A549 treated with AZD9567 at 1 μM for 4 hours (cell line): Measurements from ENCODE around the gene ZSCAN21. TPM values are rescaled to one million over a fixed set of nuclear protein-coding genes. Genes with fewer than 3 reads are reported as not detected.

ENCODE experiments used
- total RNA-seq: library from RNA; stranded (reverse); fragments of 200-300 nt; extraction: Qiagen RNA extraction; gene quantifications from 5 replicates; pipeline ENCODE4 v1.2.3, GENCODE V29; 2022; ENCODE audit not compliant: insufficient read depth

ZSCAN21 gene
- total RNA-seq = 10.7 to 14.3 TPM (median 11.3 TPM) in 5 replicates

DNA sequence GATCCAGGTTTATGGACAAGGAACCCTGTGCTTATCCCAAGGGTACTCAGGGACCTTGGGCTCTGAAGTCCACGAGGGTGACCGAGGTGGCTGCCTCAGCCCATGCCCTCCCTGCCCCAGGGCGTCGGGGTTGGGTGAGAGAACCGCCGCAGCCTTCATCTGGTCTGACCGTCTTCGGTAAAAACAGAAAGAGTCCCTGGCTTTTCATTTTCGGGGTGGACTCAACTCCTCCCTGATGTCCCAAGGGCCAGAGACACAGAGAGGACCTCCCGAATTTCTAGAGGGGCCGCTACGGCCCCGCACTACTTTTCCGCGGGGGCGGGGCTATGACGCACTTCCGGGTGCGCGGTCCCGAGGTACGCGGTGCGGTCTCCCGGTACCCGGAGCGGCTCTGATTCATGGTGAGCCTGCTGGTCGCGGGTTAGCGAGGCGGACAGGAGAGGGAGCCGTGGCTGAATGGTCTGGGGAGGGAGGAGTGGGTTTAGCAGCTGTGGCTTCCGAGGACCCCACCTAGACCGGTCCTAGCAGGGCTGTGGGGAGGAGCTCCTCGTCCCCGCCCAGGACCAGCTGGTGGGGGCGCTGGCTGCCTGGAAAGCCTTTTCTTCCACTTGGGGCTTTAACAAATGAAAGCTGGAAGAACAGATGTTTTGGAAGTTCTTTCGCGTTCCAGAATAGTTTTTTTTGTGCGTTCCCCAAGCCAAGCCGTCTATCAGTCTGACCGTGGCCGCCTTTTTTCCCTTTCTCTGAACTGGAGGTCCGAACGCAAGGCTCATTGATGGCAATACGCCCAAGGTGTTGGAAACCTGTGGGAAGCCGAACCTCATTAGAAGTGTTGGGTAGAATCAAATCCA is at the start of gene ZSCAN21:
Gene ZSCAN21 (plus strand): TSS at position 334 of the 851 bp plus-strand sequence. CDS start 7,233 bp downstream, outside the sequence.

GRCh38 chr7:100015232-100016214 is 34.1 kb upstream of the ZSCAN21 start, which contains the start of gene ZKSCAN1:
TSS of gene ZKSCAN1 (plus strand) at chr7:100015596. CDS start at chr7:100023507, 7,911 bp downstream.

GRCh38 chr7:100081535-100082102 is 32.0 kb downstream of the ZSCAN21 start, which contains the start of gene ZNF3:
TSS of gene ZNF3 (minus strand) at chr7:100081723. CDS start at chr7:100077357, 4,366 bp downstream.

GRCh38 chr7:100088621-100089457 is 39.3 kb downstream of the ZSCAN21 start, which contains the start of gene COPS6:
TSS of gene COPS6 (plus strand) at chr7:100088969. CDS start at chr7:100088991, 22 bp downstream.

GRCh38 chr7:100101016-100101862 is 51.7 kb downstream of the ZSCAN21 start, which contains the start of the genes AP4M1 and MCM7:
TSS of gene AP4M1 (plus strand) at chr7:100101643. CDS start at chr7:100101715, 72 bp downstream.
TSS of gene MCM7 (minus strand) at chr7:100101397. CDS start at chr7:100101294, 103 bp downstream.

Other genes starting within 250 kb of the ZSCAN21 start
- gene CYP3A43, start 221.8 kb upstream of the ZSCAN21 start, total RNA-seq = not detected in 5 replicates
- not detected in 5 replicates for gene OR2AE1, start 172.7 kb upstream of the ZSCAN21 start, total RNA-seq
- 27.8 to 37.9 TPM (median 28.1 TPM) in 5 replicates for gene TRIM4, start 130.2 kb upstream of the ZSCAN21 start, total RNA-seq
- gene GJC3, start 120.2 kb upstream of the ZSCAN21 start, total RNA-seq = 0.07 to 0.21 TPM in 2 of 5 replicates, not detected in the others
- gene AZGP1, start 73.7 kb upstream of the ZSCAN21 start, total RNA-seq = 0.13 TPM in 1 of 5 replicates, not detected in the others
- gene ZKSCAN1, start 34.2 kb upstream of the ZSCAN21 start, total RNA-seq = 7.8 to 11.5 TPM (median 10.7 TPM) in 5 replicates
- gene ZNF3, start 31.9 kb downstream of the ZSCAN21 start, total RNA-seq = 16.9 to 20.0 TPM (median 19.1 TPM) in 5 replicates
- gene COPS6, start 39.2 kb downstream of the ZSCAN21 start, total RNA-seq = 166 to 186 TPM (median 175 TPM) in 5 replicates
- 219 to 248 TPM (median 243 TPM) in 5 replicates for gene MCM7, start 51.6 kb downstream of the ZSCAN21 start, total RNA-seq
- 12.9 to 15.7 TPM (median 13.6 TPM) in 5 replicates for gene AP4M1, start 51.9 kb downstream of the ZSCAN21 start, total RNA-seq
- gene TAF6, start 69.6 kb downstream of the ZSCAN21 start, total RNA-seq = 62.7 to 70.1 TPM (median 67.4 TPM) in 5 replicates
- gene CNPY4, start 69.9 kb downstream of the ZSCAN21 start, total RNA-seq = 4.6 to 11.7 TPM (median 10.5 TPM) in 5 replicates
- 2.7 to 3.8 TPM (median 3.4 TPM) in 4 of 5 replicates, not detected in the other for gene MBLAC1, start 77.2 kb downstream of the ZSCAN21 start, total RNA-seq
- 165 to 192 TPM (median 185 TPM) in 5 replicates for gene LAMTOR4, start 99.1 kb downstream of the ZSCAN21 start, total RNA-seq
- gene TRAPPC14, start 108.9 kb downstream of the ZSCAN21 start, total RNA-seq = 12.4 to 16.8 TPM (median 16.1 TPM) in 5 replicates
- gene GAL3ST4, start 118.8 kb downstream of the ZSCAN21 start, total RNA-seq = 0.03 to 0.08 TPM (median 0.06 TPM) in 4 of 5 replicates, not detected in the other
- gene GPC2, start 127.6 kb downstream of the ZSCAN21 start, total RNA-seq = 0.75 to 1.4 TPM (median 1.3 TPM) in 4 of 5 replicates, not detected in the other
- gene STAG3, start 128.1 kb downstream of the ZSCAN21 start, total RNA-seq = 0.18 to 0.28 TPM (median 0.27 TPM) in 4 of 5 replicates, not detected in the other
- 0.05 TPM in 1 of 5 replicates, not detected in the others for gene PVRIG, start 170.2 kb downstream of the ZSCAN21 start, total RNA-seq